Kidney epithelial cell (primary cell): ENCODE data around the gene CHRNE. TPM values are rescaled to one million over a fixed set of nuclear protein-coding genes. Genes with fewer than 3 reads are reported as not detected.

Source experiments
- DNase-seq: peaks from one replicate; pipeline ENCODE4 v3.0.0-alpha.2; 2010; ENCODE audit warnings: low read depth
- H3K27me3 ChIP-seq: 2 replicates; pipeline ENCODE4 v1.6.0; 2011; ENCODE audit warnings: low read length; ENCODE audit not compliant: control insufficient read depth, insufficient read depth
- H3K36me3 ChIP-seq: 2 replicates; pipeline ENCODE4 v1.5.1; 2011; ENCODE audit warnings: low read length; ENCODE audit not compliant: control insufficient read depth, insufficient read depth
- H3K4me3 ChIP-seq: 2 replicates; pipeline ENCODE4 v1.5.1; 2011; ENCODE audit warnings: low read depth, mild to moderate bottlenecking, control low read depth, low read length
- CTCF ChIP-seq: IDR thresholded peaks from 2 replicates; pipeline ENCODE4 v1.5.1; 2011; ENCODE audit warnings: mild to moderate bottlenecking, moderate library complexity, low read length, control low read depth, inconsistent platforms; ENCODE audit not compliant: insufficient read depth, poor library complexity, severe bottlenecking
- total RNA-seq: library from RNA; depleted of rRNA; stranded (reverse); fragments of >200 nt; gene quantifications from 2 replicates; pipeline ENCODE4 v1.2.3, GENCODE V29; 2015

The CHRNE gene
- total RNA-seq, 1 donor from 2014 or later: 2.0 TPM

- no peaks in the 10 kb centered on the region for H3K36me3 ChIP-seq
These were observed 1.1 kb downstream of the CHRNE start for GRCh38 chr17:4901648-4902344.

DNA sequence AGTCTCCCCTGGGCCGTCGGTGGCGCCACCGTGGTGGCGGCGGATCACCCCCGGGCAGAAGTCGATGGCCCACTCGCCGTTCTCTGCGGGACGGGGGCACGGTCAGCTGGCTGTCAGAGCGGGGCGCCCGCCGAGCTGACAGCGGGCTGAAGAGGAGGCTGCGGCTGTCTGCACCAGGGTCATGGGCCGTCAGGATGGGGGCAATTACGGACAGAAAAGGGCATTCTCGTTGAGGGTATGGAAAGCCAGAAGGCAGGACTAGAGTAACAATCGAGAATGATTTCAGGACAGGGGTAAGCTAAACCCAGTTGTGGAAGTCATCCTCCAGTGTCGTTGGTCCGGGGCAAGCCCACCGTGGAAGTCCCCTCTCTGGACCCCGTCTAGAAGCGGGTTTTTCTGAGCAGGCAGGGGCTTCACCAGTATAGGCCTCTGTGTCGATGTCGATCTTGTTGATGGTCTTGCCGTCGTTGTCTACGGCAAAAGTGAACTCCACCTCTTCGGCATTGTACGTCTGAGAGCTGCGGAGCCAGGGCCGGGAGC, 1.7 kb downstream of the CHRNE start:
- peaks cover 26% of the 10 kb centered on the region for H3K27me3 ChIP-seq
- no peak for TF ChIP-seq CTCF
- no peaks in the 10 kb centered on the region for H3K36me3 ChIP-seq
- DNase-seq: no peak
- H3K4me3 ChIP-seq: no peak overlapping the region

More at GRCh38 chr17:4901648-4902344, 1.1 kb downstream of the CHRNE start:
- peaks cover 26% of the 10 kb centered on the region for H3K27me3 ChIP-seq
- no peak for DNase-seq
- no peak for TF ChIP-seq CTCF
- no peak overlapping the region for H3K4me3 ChIP-seq

DNA sequence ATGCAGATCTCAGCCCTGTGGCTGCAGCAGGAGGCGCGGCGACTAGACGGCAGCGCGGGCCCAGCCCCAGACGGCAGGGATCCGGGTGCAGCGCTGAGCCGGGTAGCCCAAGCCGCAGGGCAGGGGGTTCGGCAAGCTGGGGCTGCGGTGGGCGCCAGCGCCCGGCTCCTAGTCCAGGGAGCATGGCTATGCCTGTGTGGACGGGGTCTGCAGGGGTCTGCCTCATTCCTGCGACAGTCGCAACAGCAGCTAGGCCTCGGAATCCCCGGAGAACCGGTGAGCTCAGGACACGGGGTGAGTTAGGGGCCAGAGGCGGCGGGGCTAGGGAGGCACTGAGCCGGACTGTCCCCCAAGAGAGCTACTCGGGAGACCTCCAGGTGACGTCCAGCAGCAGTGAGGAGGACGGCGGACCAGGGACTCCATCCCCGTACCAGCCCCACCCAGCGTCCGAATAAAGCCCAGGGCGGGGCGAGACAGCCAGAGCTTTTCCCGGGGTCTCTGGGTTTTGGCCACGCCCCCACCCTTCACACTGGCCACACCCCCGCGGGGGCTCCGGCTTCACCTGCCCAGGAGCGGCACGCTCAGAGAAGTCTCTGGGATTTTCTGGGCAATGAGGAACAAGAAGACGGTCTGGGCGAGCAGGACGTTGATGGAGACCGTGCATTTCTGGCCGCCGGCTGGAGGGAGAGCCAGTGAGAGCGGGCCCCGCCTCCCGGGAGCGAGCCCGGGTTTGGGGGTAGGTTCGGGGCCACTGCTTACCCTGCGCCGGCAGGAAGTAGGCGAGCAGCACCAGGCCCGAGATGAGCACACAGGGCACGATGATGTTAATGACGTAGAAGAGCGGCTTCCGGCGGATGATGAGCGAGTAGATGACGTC, 2.4 kb downstream of the CHRNE start:
- DNase-seq: no peak
- Histone ChIP-seq H3K27me3 (peaks cover 26% of the 10 kb centered on the region), H3K4me3 (no peak overlapping the region), H3K36me3 (no peaks in the 10 kb centered on the region)
- no peak for TF ChIP-seq CTCF

GRCh38 chr17:4899341-4900230, 3.3 kb downstream of the CHRNE start, which contains the start of gene C17orf107:
Gene C17orf107 (plus strand): TSS chr17:4899536. CDS start chr17:4899763, 227 bp downstream.
- Histone ChIP-seq H3K36me3 (no peaks in the 10 kb centered on the region), H3K27me3 (peaks cover 26% of the 10 kb centered on the region), H3K4me3 (peak within 1 kb of the TSS; percentile 48)
- DNase-seq: no peak
- no peak for TF ChIP-seq CTCF

- Histone ChIP-seq H3K27me3 (peaks cover 26% of the 10 kb centered on the region), H3K4me3 (peak overlapping the region; percentile 48), H3K36me3 (no peaks in the 10 kb centered on the region)
- no peak for TF ChIP-seq CTCF
- DNase-seq: no peak
These were observed 4.0 kb downstream of the CHRNE start for GRCh38 chr17:4898927-4899326.
